SK-MEL-5 (cell line): ENCODE data around the gene UBE2E1. TPM values are rescaled to one million over a fixed set of nuclear protein-coding genes. Genes with fewer than 3 reads are reported as not detected.

Source experiments
- total RNA-seq: library from RNA; depleted of rRNA; stranded (reverse); fragments of >200 nt; shearing (Covaris generic); gene quantifications from 2 replicates; pipeline ENCODE4 v1.2.3, GENCODE V29; 2014; rRNA removed

UBE2E1 gene
- total RNA-seq, 1 experiment from 2014 or later = 158 TPM

Other genes starting within 250 kb of the UBE2E1 start
- 15.1 and 16.2 TPM in 2 replicates for gene NKIRAS1, start 111.0 kb downstream of the UBE2E1 start, total RNA-seq
- 2,511 and 2,872 TPM in 2 replicates for gene RPL15, start 111.2 kb downstream of the UBE2E1 start, total RNA-seq
- gene NR1D2, start 139.3 kb downstream of the UBE2E1 start, total RNA-seq = 26.9 and 33.3 TPM in 2 replicates